SU-DHL-6 (cell line): ENCODE data around the gene MAML2.

Experiments used
- H2AFZ ChIP-seq: fragments of 200-600 bp; sonication (generic); 2 replicates; pipeline ENCODE4 v1.6.1; 2014; ENCODE audit warnings: low read depth, mild to moderate bottlenecking, moderate library complexity, mixed read lengths, antibody characterized with exemption, low read length; ENCODE audit not compliant: severe bottlenecking
- H3F3A ChIP-seq: fragments of 200-600 bp; shearing (Covaris generic); 2 replicates; pipeline ENCODE4 v1.6.0; 2016; ENCODE audit warnings: antibody characterized with exemption, mild to moderate bottlenecking; ENCODE audit not compliant: insufficient read depth
- H3K27ac ChIP-seq: fragments of 200-600 bp; sonication (generic); 2 replicates; pipeline ENCODE4 v1.5.1; 2016; ENCODE audit warnings: low read depth, mild to moderate bottlenecking, low read length, moderate library complexity, mixed read lengths
- H3K27me3 ChIP-seq: fragments of 200-600 bp; sonication (generic), shearing (Covaris generic); 2 replicates; pipeline ENCODE4 v1.6.0; 2014; ENCODE audit warnings: mild to moderate bottlenecking, low read length
- H3K36me3 ChIP-seq: fragments of 200-600 bp; sonication (generic); 2 replicates; pipeline ENCODE4 v1.6.1; 2014; ENCODE audit warnings: mild to moderate bottlenecking, low read length, mixed read lengths
- H3K4me2 ChIP-seq: fragments of 300-600, 200-600 bp; shearing (Covaris generic), sonication (generic); 2 replicates; pipeline ENCODE4 v1.6.0; 2014; ENCODE audit warnings: low read length, low read depth, mild to moderate bottlenecking; ENCODE audit not compliant: poor library complexity, severe bottlenecking
- H3K4me3 ChIP-seq: fragments of 200-600 bp; sonication (generic); 2 replicates; pipeline ENCODE4 v1.5.1; 2014; ENCODE audit warnings: antibody characterized with exemption, low read length, mild to moderate bottlenecking, mixed read lengths; ENCODE audit not compliant: insufficient read depth, poor library complexity, severe bottlenecking
- H3K79me2 ChIP-seq: fragments of 200-600 bp; sonication (generic); 2 replicates; pipeline ENCODE4 v1.6.1; 2014; ENCODE audit warnings: mild to moderate bottlenecking, low read length, moderate library complexity; ENCODE audit not compliant: insufficient read depth
- H3K9ac ChIP-seq: fragments of 200-600 bp; sonication (generic); 2 replicates; pipeline ENCODE4 v1.7.0; 2014; ENCODE audit warnings: mild to moderate bottlenecking, low read length
- H3K9me2 ChIP-seq: fragments of 200-600 bp; sonication (generic); replicated peaks from 2 replicates; pipeline ENCODE4 v1.6.1; 2014; ENCODE audit warnings: low read length; ENCODE audit not compliant: insufficient read depth
- H3K9me3 ChIP-seq: fragments of 200-600 bp; sonication (generic); 2 replicates; pipeline ENCODE4 v1.6.1; 2014; ENCODE audit warnings: low read length, mixed read lengths; ENCODE audit not compliant: insufficient read depth
- H4K20me1 ChIP-seq: fragments of 200-600 bp; sonication (generic); 2 replicates; pipeline ENCODE4 v1.6.1; 2014; ENCODE audit warnings: low read depth, mild to moderate bottlenecking, antibody characterized with exemption, low read length, moderate library complexity, mixed read lengths
- CTCF ChIP-seq: fragments of 200-600 bp; sonication (generic); IDR thresholded peaks from one replicate; pipeline ENCODE4 v1.5.1; 2017; ENCODE audit warnings: antibody characterized with exemption, mild to moderate bottlenecking, low read length, moderate library complexity; ENCODE audit not compliant: insufficient read depth, poor library complexity, severe bottlenecking
- EZH2phosphoT487 ChIP-seq: fragments of 200-600 bp; sonication (generic), shearing (Covaris generic); conservative IDR thresholded peaks from 2 replicates; pipeline ENCODE4 v1.6.1; 2018; ENCODE audit warnings: mild to moderate bottlenecking, antibody characterized with exemption, low read length, moderate library complexity, mixed read lengths

Gene MAML2

DNA sequence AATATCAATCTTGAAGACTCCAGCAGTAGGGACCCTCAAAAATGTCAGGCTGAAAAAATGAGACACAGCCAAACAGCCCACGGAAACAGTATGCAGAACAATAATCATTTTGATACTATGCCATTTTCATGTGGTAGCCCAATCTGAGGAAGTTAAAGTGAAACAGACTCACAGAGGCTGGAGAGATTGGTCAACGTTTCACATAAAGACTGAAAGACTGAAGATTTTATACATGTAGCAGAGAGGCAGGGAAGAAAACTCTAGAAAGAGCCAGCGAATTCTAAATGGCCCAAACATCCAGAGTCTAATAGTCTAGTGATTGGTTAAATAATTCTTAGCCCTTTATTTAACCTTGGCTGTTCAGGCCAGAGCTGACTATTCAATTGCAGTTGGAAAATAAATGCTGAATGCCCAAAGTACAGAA is 49.4 kb downstream of the MAML2 start:
- Histone ChIP-seq H4K20me1 (no peaks in the 10 kb centered on the region), H3F3A (no peaks in the 10 kb centered on the region), H3K9me2 (no peaks in the 10 kb centered on the region), H3K79me2 (no peaks in the 10 kb centered on the region), H3K4me2 (no peak overlapping the region), H3K27me3 (no peaks in the 10 kb centered on the region), H3K9ac (no peak overlapping the region), H3K27ac (no peak overlapping the region), H3K4me3 (no peak overlapping the region), H3K36me3 (no peaks in the 10 kb centered on the region), H3K9me3 (no peaks in the 10 kb centered on the region), H2AFZ (no peak overlapping the region)
- TF ChIP-seq EZH2phosphoT487 (no peak), CTCF (no peak)

DNA sequence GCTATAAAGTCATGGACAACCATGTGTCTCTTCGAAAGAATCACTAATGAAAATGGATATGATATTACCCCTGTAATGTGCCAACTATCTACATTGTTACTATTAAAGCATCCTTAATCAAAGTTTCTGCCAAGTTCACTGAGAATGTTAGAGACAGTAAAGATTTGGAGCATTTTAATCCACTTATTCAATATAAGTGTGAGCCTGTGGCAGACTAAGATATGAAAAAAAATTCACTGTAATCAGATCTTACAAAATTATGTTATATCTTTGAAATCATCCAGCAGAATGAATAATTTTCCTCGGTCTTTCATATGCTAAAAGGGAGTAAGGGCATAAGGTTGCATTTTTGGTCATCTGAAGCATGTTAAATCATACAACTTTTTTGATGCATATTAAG is 49.9 kb downstream of the MAML2 start:
- H2AFZ ChIP-seq, result no peak overlapping the region
- no peak overlapping the region for H3K9ac ChIP-seq
- no peak overlapping the region for H3K4me2 ChIP-seq
- H3K9me3 ChIP-seq, result no peaks in the 10 kb centered on the region
- H3K79me2 ChIP-seq, result no peaks in the 10 kb centered on the region
- H3K27ac ChIP-seq, result no peak overlapping the region
- H3F3A ChIP-seq, result no peaks in the 10 kb centered on the region
- H3K4me3 ChIP-seq, result no peak overlapping the region
- no peak for TF ChIP-seq CTCF
- TF ChIP-seq EZH2phosphoT487, result no peak
- no peaks in the 10 kb centered on the region for H4K20me1 ChIP-seq
- no peaks in the 10 kb centered on the region for H3K27me3 ChIP-seq
- no peaks in the 10 kb centered on the region for H3K9me2 ChIP-seq
- no peaks in the 10 kb centered on the region for H3K36me3 ChIP-seq

GRCh38 chr11:96292291-96293010 is 50.5 kb downstream of the MAML2 start:
- Histone ChIP-seq H3K9ac (no peak overlapping the region), H2AFZ (no peak overlapping the region), H3K27me3 (no peaks in the 10 kb centered on the region), H3K9me3 (no peaks in the 10 kb centered on the region), H3K4me2 (no peak overlapping the region), H3F3A (no peaks in the 10 kb centered on the region), H3K79me2 (no peaks in the 10 kb centered on the region), H3K9me2 (no peaks in the 10 kb centered on the region), H3K4me3 (no peak overlapping the region), H3K36me3 (no peaks in the 10 kb centered on the region), H3K27ac (no peak overlapping the region), H4K20me1 (no peaks in the 10 kb centered on the region)
- TF ChIP-seq EZH2phosphoT487, result no peak
- TF ChIP-seq CTCF, result no peak
